ENCODE data around the gene ABHD17C. TPM values are rescaled to one million over a fixed set of nuclear protein-coding genes. Genes with fewer than 3 reads are reported as not detected.

Gene ABHD17C
- total and polyA plus RNA-seq, 2 of the 8 experiments (the other 6 are each of a cell fraction or from before 2014, with no cell fraction given) = 20.2 to 29.8 TPM

GRCh38 chr15:80677041-80677440, 18.1 kb upstream of the ABHD17C start:
- WGBS, 2 experiments (ENCODE audit: extremely low coverage in 1 of 2, insufficient coverage in 1 of 2, insufficient read length in 1 of 2, insufficient replicate concordance in 2 of 2, low coverage in 1 of 2, low lambda C conversion rate in 2 of 2, missing lambda C conversion rate in 1 of 2) = 90% methylated on average over 2 of the region's 2 CpGs; no CpG with 5 or more reads in 1 of the 2 experiments
- H3K36me3 ChIP-seq (ENCODE audit: control insufficient read depth in 2 of 4, insufficient read depth in 4 of 4, low read length in 3 of 4) = no peaks in the 10 kb centered on the region
- no peak overlapping the region for H2AK5ac ChIP-seq (ENCODE audit: low read depth, low read length)
- no peaks in the 10 kb centered on the region for H3K79me2 ChIP-seq (ENCODE audit: control insufficient read depth in 1 of 2, insufficient read depth in 2 of 2, low read length in 2 of 2)
- 0 out of 7 replicates have a peak, but pooled peaks cover 0 to 2% (median 0%) of the 10 kb centered on the region in 4 experiments for H3K27me3 ChIP-seq (replicated peaks in 1 of 4; ENCODE audit: control insufficient read depth in 3 of 4, extremely low read depth in 1 of 4, insufficient read depth in 3 of 4, low read length in 3 of 4)
- no peak overlapping the region for H2BK5ac ChIP-seq (ENCODE audit: low read depth, low read length)
- no peak overlapping the region for H3K18ac ChIP-seq (ENCODE audit: extremely low read depth, low read length)
- H3K23me2 ChIP-seq (ENCODE audit: low read depth, low read length) = no peaks in the 10 kb centered on the region
- no peaks in the 10 kb centered on the region for H4K20me1 ChIP-seq (replicated peaks in 1 of 2; ENCODE audit: control insufficient read depth in 1 of 2, insufficient read depth in 2 of 2, low read length in 2 of 2)
- ChIA-PET POLR2A (ENCODE audit: partially characterized antibody) (no interaction called here), CTCF (ENCODE audit: partially characterized antibody) (no interaction called here)
- no peak overlapping the region for H2BK120ac ChIP-seq (replicated peaks; ENCODE audit: low read depth, low read length)
- no peak overlapping the region for H3K23ac ChIP-seq (ENCODE audit: insufficient read length)
- no peak overlapping the region for H3K4ac ChIP-seq (replicated peaks; ENCODE audit: insufficient read length, low read depth, low read length)
- no peak overlapping the region for H2AFZ ChIP-seq (ENCODE audit: low read length)
- no peak overlapping the region for H3K14ac ChIP-seq (ENCODE audit: insufficient read length)
- no peak overlapping the region for H3K4me2 ChIP-seq (ENCODE audit: insufficient read depth in 1 of 2, low read depth in 2 of 2, low read length in 2 of 2)
- no peak overlapping the region for H2BK12ac ChIP-seq (ENCODE audit: low read depth, low read length)
- no peaks in the 10 kb centered on the region for H3K4me1 ChIP-seq (replicated peaks in 1 of 4; ENCODE audit: control insufficient read depth in 3 of 4, insufficient read depth in 4 of 4, low read length in 3 of 4)
- no peak overlapping the region for H4K5ac ChIP-seq (ENCODE audit: insufficient read length, low read depth, low read length)
- H3K9ac ChIP-seq (replicated peaks in 1 of 4; ENCODE audit: extremely low read depth in 1 of 4, low read depth in 3 of 4, low read length in 3 of 4) = no peak overlapping the region
- H3K27ac ChIP-seq (ENCODE audit: low read depth, low read length) = no peak overlapping the region
- no peak overlapping the region for H4K8ac ChIP-seq (ENCODE audit: extremely low read depth, insufficient read depth, low read length)
- FAIRE-seq (no peak), DNase-seq (ENCODE audit: low read depth in 1 of 2, low spot score in 2 of 2) (no peak)
- no peak overlapping the region for H3K4me3 ChIP-seq (ENCODE audit: extremely low read depth in 1 of 4, insufficient read depth in 2 of 4, low read depth in 3 of 4, low read length in 4 of 4)
- no peak overlapping the region for H2BK15ac ChIP-seq (ENCODE audit: low read length)
- H3K79me1 ChIP-seq (ENCODE audit: low read depth, low read length) = no peaks in the 10 kb centered on the region
- no peak overlapping the region for H4K91ac ChIP-seq (replicated peaks; ENCODE audit: insufficient read length, low read length)
- H3K56ac ChIP-seq (replicated peaks; ENCODE audit: insufficient read length, low read depth, low read length) = no peak overlapping the region
- no peak overlapping the region for H2BK20ac ChIP-seq (ENCODE audit: low read length)
- no peaks in the 10 kb centered on the region for H3K9me3 ChIP-seq (ENCODE audit: insufficient read depth in 2 of 2, low read depth in 1 of 2, low read length in 1 of 2)
- TF ChIP-seq SUZ12 (IDR thresholded peaks at IDR 0.05; ENCODE audit: low read length) (no peak), JUND (IDR thresholded peaks at IDR 0.05; ENCODE audit: low read length) (no peak), SIN3A (conservative IDR thresholded peaks at IDR 0.05 in 1 of 2, IDR thresholded peaks at IDR 0.05 in 1 of 2; ENCODE audit: low read depth in 1 of 2, low read length in 2 of 2) (no peak)

All from H1 (cell line).